ENCODE results near the gene POMT1.

Gene POMT1

DNA sequence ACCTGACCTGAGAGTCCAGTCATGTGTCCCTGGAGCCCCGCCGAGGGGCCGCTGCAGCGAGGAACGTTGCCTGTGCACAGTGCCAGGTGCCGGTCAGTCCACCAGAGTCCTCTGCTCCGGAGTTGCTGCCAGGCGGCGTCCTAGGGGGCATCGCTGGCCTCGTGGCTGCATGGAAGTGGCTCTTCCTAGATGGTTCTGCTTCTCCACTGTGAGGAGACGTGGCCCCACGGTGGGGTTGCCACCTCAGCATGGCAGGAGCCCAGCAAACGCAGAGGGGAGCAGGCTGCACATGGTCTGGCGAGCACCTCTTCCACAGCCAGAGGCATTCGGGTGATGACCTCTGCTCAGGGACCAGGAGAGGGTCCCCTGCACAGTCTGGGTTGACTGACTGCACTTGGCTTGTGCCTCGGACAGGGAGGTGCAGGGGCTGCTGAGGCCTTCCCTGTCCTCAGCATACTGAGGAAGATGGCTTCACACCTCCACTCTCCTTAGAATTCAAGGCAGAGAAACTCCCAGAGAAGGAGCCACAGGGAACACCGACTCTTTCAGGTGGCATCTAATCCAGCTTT is 25.9 kb upstream of the POMT1 start:
- DNase-seq, result no peak

DNA sequence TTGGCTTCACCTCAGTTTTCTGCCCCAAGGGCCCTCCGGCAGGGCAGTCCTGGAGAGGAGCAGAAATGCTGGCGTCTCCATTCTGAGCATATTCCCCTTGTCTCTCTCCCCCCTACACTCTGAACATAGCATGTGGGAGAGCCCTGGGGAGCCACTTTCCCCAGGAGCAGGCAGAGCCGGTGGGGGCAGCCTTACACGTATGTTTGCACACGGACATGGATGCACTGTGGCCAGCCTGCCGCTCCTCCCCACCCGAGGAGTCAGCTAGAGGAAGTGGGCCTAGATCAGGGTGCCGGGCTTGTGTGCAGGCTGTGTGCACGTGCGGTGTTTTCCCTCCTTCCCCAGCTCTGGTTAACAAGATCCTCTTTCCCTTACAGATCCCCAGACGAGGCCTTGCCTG is 25.4 kb upstream of the POMT1 start:
- DNase-seq, result no peak

GRCh38 chr9:131477816-131478419 is 24.8 kb upstream of the POMT1 start:
- no peak for DNase-seq

- peak; percentile 4 for DNase-seq
Observed at GRCh38 chr9:131478421-131478868, 24.3 kb upstream of the POMT1 start.

DNA sequence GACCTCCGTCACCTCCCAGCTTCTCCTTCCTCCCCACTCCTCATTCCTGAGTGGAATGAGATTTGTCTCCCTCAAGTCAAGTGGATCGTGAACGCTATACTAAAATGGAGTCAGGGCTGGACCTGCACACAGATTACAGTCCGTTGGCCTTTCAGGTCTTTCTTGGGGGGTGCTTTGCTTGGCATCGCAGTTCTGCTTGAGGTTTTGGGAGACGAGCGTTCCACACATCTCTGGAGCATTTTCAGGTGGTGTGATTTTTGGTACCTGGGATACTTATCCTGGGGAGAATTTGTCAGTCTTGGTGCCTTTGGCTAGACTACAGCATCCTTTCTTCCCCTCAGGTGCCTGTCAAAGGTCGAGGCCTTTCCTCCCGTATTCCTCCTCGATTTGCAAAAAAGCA is 23.8 kb upstream of the POMT1 start:
- DNase-seq, result no peak

GRCh38 chr9:131480258-131480657 is 22.5 kb upstream of the POMT1 start:
- DNase-seq, result no peak

GRCh38 chr9:131481441-131482342 is 21.0 kb upstream of the POMT1 start:
- no peak for DNase-seq

DNA sequence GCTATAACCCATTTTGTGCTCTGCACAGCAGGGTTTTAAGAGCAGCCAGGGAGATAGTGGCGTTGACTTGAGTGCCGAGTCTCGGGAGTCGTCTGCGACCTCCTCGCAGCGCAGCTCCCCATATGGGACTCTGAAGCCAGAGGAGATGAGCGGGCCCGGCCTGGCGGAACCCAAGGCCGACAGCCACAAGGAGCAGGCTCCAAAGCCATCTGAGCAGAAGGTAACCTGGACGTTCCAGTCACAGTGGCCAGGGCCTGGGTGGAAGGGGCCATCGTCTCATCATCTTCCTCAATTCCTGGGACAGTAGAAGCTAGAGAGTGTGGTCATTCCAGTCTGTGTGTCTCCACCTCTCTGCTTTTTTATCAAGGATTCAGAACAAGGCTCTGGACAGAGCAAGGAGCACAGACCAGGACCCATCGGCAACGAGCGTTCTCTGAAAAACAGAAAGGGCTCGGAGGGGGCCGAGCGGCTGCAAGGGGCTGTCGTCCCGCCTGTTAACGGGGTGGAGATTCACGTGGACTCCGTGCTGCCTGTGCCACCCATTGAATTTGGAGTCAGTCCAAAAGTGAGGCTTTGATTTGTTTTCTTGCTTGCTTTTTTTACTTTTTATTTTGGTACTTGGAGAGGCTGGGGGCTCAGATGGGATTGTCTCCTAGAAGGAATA is 20.2 kb upstream of the POMT1 start:
- no peak for DNase-seq

- DNase-seq, result no peak
Observed at GRCh38 chr9:131483319-131484050, 19.2 kb upstream of the POMT1 start.

DNA sequence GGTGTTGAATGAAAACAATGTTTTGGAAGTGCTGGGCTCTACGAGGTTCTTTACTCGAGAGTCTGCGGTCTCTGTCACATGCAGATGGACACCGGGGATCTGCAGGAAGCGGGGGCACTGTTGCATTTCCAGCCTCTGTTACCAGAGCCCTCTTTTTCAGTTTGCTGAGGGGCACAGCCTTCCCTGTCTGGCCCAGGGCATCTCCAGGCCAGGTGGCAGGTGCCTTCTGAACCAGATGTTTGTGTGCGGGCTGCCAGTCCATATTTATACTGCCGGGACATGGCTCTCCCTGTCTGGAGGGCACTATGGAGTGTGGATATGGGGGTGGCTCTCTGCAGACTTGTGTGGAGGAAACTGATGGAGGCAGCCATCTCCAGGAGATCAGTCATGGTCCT is 18.7 kb upstream of the POMT1 start:
- no peak for DNase-seq

DNA sequence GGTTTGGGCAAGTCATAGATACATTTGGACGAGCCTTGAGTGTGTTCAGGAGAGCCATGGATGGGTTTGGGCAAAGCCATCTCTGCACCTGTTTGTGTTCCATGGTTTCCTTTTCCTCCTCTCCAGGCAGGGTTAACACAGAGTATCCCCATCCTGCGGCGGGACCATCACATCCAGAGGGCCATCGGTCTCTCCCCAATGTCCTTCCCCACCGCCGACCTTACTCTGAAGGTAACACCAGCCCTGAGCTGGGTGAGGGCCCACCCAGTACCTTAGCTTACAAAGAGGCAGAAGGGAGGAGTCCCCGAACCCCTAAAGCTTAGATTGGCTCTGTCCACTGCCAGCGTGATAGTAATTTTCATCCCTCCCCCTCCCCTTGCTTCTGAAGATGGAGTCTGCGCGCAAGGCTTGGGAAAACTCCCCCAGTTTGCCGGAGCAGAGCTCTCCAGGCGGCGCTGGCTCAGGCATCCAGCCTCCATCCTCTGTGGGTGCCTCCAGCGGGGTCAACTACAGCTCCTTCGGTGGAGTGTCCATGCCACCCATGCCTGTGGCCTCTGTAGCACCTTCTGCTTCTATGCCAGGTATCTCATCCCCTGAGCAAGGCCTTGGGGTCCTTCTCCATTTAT is 18.0 kb upstream of the POMT1 start:
- no peak for DNase-seq

DNA sequence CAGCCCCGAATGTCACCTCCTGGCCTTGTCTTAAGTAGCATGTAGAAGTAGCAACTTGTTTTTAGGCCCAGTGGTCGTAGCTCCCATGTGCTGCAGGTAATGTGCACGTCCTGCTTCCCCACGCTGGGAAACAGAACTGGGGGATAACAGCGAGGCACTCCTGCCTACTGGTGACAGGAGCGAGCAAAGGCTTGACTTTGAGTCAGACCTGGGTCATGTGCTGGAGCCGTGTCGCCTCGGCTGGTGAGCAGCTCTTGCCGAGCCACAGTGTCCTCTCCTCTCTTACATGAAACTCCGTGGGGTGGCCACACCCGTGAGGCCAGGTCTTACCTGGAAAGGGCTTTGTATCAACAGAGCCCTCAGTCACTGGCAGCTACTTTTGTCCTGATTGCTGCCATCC is 17.5 kb upstream of the POMT1 start:
- no peak for DNase-seq

DNA sequence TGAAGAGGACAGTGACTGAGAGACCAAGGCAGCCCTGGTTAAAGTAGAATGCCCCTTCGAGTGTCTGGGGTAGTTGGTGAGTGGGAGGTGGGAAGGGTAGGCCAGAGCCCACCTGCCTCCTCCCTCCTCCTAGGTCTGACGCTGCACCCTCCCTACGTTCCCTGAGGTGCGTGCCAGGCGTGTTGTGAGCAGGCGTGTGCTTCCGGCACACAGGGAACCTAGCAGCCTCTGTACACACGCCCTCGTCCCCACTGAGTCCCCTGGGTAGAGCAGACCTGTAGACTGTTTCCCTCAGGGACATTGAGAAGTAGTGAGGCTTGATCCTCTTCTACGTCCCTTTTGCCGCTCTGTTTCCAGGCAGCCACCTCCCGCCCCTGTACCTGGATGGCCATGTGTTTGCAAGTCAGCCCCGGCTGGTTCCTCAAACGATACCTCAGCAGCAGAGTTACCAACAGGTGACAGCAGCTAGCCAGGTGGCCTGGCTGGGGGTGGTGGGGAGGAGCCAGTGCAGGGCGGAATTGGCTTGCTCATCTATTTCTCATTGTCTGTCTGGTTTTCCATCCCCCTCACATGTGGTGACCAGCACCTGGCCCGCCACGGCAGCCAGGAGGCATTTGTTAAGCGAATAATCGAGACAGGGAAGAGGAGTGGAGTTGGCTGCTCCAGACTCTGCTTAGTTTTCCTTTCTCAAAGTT is 16.8 kb upstream of the POMT1 start:
- no peak for DNase-seq

GRCh38 chr9:131487001-131487400 is 15.7 kb upstream of the POMT1 start:
- no peak for DNase-seq

DNA sequence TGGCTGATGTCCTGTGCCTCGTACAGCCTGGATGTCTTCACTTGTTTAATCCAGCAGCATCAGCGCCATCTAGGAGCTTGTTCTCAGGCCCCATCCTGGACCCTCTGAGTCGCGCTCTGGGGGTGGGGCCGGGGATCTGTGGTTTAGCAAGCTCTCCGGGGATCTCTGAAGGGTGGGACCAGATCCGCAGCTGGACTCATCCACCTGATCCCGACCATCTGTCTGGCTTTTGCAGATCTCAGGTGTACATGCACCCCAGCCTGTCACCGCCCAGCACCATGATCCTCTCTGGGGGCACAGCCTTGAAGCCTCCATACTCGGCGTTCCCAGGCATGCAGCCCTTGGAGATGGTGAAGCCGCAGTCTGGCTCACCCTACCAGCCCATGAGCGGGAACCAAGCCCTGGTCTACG is 15.1 kb upstream of the POMT1 start:
- no peak for DNase-seq

GRCh38 chr9:131490514-131490913 is 12.2 kb upstream of the POMT1 start:
- no peak for DNase-seq

GRCh38 chr9:131491001-131491710 is 11.6 kb upstream of the POMT1 start:
- DNase-seq, result no peak

- DNase-seq, result no peak
Observed at GRCh38 chr9:131492070-131492469, 10.6 kb upstream of the POMT1 start.

GRCh38 chr9:131494296-131494870 is 8.3 kb upstream of the POMT1 start:
- DNase-seq, result no peak

DNA sequence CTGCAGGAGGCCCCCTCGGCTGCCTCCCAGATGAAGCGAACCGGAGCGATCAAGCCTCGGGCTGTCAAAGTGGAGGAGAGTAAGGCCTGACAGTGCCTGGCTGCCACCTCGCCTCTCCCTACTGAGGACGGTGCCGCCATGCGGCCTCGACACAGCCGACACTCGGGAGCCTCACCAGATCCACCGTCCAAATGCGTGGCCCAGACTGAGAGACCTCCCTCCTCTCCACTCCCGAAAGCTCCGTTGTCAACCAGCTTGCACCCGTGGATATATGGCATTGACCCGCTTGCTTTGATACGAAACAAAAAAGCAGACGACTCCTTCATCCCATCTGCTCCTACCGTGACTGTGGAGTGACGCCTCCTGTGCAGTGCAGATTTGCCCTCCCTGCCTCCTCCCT is 6.9 kb upstream of the POMT1 start:
- DNase-seq, result no peak

All from NCI-H1105 (cell line).